Colonic mucosa (tissue), 4 donors: ENCODE measurements around the gene LSM14A. TPM values are rescaled to one million over a fixed set of nuclear protein-coding genes. Genes with fewer than 3 reads are reported as not detected.
"Not testable (repeated sequence)": the region's sequence is repeated elsewhere in the genome, so short reads cannot be mapped to it uniquely, and the experiment has no call there.

Source experiments
- DNase-seq: peaks from one replicate; pipeline ENCODE4 v3.0.0-alpha.2; 2020
- H3K27ac ChIP-seq: fragments of 200-600 bp; one replicate; pipeline ENCODE4 v1.8.0; 2021
- H3K27me3 ChIP-seq: fragments of 200-600 bp; one replicate; pipeline ENCODE4 v1.8.0; 2021
- H3K36me3 ChIP-seq: fragments of 200-600 bp; one replicate; pipeline ENCODE4 v1.8.0; 2021
- H3K4me1 ChIP-seq: fragments of 200-600 bp; one replicate; pipeline ENCODE4 v1.8.0; 2021; ENCODE audit warnings: mild to moderate bottlenecking
- H3K4me3 ChIP-seq: fragments of 200-600 bp; one replicate; pipeline ENCODE4 v1.8.0; 2021
- H3K9ac ChIP-seq, 2 donors: one replicate each; pipeline ENCODE4 v1.7.0; 2013; ENCODE audit warnings: control low read depth in 2 of 2, low read depth in 2 of 2, low read length in 2 of 2
- H3K9me3 ChIP-seq: fragments of 200-600 bp; one replicate; pipeline ENCODE4 v1.8.0; 2021
- intact Hi-C: fragments of 100-400 bp; cut with DNase I; formaldehyde crosslinking; loops from one replicate; pipeline ENCODE4 v1.14.1; 2022
- total RNA-seq, 2 donors: library from RNA; stranded (reverse); fragmentation: NEBNext Ultra II Directional in 1 of 2; extraction: Animal tissue kit (Norgen Biotek cat#: 25700) in 1 of 2; gene quantifications; one replicate each; pipeline ENCODE4 v1.2.1, GENCODE V29; 2021
- TF ChIP-seq, protein P1 (sequence below): fragments of 200-600 bp; IDR thresholded peaks from one replicate; pipeline ENCODE4 v1.8.0; 2022; ENCODE audit warnings: antibody characterized with exemption, mild to moderate bottlenecking
- donor health status: healthy.
- donor health status: DM: no; HTN: no; CAD: no.
- donor health status: DM: no; HTN: no; CAD: no.

LSM14A gene
- total RNA-seq, 2 donors from 2014 or later: 80.5 to 105 TPM

DNA sequence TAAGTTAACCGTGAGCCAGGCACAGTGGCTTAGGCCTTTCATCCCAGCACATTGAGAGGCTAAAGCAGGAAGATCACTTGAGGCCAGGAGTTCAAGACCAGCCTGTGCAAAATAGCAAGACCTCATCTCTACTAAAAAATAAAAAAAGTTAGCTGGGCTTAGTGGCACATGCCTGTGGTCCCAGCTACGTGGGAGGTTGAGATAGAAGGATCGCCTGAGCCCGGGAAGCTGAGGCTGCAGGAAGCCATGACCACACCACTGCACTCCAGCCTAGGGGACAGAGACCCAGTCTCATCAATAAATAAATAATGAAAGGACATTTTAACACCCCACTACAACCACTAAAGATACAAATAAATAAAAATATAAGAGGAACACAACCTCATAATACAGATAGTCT lies 21.6 kb downstream of the LSM14A start:
- no peak overlapping the region for H3K4me3 ChIP-seq
- H3K9me3 ChIP-seq: no peaks in the 10 kb centered on the region
- H3K36me3 ChIP-seq: peaks cover 16% of the 10 kb centered on the region
- TF ChIP-seq, protein P1, sequence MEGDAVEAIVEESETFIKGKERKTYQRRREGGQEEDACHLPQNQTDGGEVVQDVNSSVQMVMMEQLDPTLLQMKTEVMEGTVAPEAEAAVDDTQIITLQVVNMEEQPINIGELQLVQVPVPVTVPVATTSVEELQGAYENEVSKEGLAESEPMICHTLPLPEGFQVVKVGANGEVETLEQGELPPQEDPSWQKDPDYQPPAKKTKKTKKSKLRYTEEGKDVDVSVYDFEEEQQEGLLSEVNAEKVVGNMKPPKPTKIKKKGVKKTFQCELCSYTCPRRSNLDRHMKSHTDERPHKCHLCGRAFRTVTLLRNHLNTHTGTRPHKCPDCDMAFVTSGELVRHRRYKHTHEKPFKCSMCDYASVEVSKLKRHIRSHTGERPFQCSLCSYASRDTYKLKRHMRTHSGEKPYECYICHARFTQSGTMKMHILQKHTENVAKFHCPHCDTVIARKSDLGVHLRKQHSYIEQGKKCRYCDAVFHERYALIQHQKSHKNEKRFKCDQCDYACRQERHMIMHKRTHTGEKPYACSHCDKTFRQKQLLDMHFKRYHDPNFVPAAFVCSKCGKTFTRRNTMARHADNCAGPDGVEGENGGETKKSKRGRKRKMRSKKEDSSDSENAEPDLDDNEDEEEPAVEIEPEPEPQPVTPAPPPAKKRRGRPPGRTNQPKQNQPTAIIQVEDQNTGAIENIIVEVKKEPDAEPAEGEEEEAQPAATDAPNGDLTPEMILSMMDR: no peak
- no peak for DNase-seq
- H3K27me3 ChIP-seq: no peaks in the 10 kb centered on the region
- H3K27ac ChIP-seq: no peak overlapping the region
- H3K4me1 ChIP-seq: no peaks in the 10 kb centered on the region
- no peak overlapping the region for H3K9ac ChIP-seq
- intact Hi-C loops: no loop called here

DNA sequence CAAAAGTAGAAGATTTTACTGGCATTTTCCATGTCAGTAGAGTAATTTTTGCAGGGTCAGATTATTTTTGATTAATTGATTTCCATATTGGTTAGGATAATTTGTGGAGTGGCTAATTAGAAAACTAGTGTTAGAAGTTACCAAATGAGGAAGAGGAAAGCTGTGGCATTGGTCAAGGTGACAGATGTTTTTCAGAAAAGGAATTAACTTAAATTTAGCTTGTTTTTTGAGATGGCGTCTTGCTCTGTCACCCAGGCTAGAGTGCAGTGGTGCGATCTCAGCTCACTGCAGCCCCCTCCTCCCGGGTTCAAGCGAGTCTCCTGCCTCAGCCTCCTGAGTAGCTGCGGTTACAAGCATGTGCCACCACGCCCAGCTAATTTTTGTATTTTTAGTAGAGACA lies 28.8 kb downstream of the LSM14A start:
- H3K27me3 ChIP-seq: no peaks in the 10 kb centered on the region
- DNase-seq: no peak
- intact Hi-C loops: no loop called here
- TF ChIP-seq, protein P1: no peak
- no peak overlapping the region for H3K9ac ChIP-seq
- no peaks in the 10 kb centered on the region for H3K4me1 ChIP-seq
- no peak overlapping the region for H3K4me3 ChIP-seq
- H3K27ac ChIP-seq: no peak overlapping the region
- no peaks in the 10 kb centered on the region for H3K9me3 ChIP-seq
- H3K36me3 ChIP-seq: no peaks in the 10 kb centered on the region

DNA sequence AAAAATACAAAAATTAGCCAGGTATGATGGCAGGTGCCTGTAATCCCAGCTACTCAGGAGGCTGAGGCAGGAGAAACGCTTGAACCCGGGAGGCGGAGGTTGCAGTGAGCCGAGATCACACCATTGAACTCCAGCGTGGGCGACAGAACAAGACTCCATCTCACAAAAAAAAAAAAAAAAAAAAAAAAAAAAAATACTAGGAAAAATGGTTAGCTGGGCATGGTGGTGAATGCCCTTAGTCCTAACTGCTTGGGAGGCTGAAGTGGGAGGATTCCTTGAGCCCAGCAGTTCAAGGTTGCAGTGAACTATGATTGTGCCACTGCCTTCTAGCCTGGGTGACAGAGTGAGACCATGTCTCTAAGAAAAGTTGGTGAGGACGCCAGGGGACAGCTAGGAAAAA lies 33.0 kb downstream of the LSM14A start:
- intact Hi-C loops, H3K9ac ChIP-seq, H3K36me3 ChIP-seq: not testable (repeated sequence)

DNA sequence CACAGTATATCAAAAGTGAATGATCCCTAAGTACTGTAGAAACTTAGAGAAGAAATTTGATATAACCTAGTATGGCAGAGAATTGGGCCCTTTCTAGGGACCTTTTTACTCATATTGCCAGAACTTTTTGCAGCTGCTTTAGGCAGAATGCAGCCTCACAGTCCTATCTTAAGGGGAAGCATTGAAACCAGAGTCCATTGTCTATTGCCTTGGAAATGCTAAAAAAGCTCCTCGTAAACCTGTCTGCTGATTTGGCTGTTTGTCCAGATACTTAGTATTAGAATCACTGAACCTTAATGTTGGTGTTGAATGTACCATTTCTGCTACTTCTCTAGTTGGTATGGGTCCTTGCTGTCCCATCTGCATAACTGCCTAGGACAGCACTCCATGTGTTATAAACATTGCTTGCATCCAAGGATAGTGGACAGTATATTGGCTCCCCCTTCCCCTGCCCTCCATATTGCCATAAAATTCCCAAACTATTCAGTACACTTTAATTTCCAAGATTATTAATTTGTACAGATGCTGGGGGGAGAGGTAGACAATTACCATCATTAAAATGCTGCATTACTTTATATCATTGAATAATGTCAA lies 36.1 kb downstream of the LSM14A start:
- TF ChIP-seq, protein P1: no peak
- intact Hi-C loops: no loop called here
- no peak for DNase-seq
- no peaks in the 10 kb centered on the region for H3K4me1 ChIP-seq
- no peak overlapping the region for H3K27ac ChIP-seq
- no peaks in the 10 kb centered on the region for H3K36me3 ChIP-seq
- H3K4me3 ChIP-seq: no peak overlapping the region
- no peak overlapping the region for H3K9ac ChIP-seq
- no peaks in the 10 kb centered on the region for H3K9me3 ChIP-seq
- no peaks in the 10 kb centered on the region for H3K27me3 ChIP-seq

More for the DNA sequence above, 33.0 kb downstream of the LSM14A start:
- not testable (repeated sequence) for H3K27me3 ChIP-seq, H3K4me3 ChIP-seq, H3K9me3 ChIP-seq, H3K4me1 ChIP-seq, DNase-seq, H3K27ac ChIP-seq

DNA sequence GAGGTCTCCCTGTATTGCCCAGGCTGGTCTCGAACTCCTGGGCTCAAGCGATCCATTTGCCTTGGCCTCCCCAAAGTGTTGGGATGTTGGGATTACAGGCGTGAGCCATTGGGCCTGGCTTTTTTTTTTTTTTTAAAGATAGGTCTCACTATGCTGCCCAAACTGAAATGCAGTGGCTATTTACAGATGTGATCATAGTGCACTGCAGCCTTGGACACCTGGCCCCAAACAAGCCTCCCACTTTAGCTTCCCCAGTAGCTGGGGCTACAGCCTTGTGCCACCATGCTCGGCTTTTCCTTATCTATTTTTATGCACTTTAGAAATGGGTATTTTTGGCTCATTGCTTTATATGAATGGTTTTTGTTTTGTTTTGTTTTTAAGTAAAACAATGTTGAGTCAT lies 37.4 kb downstream of the LSM14A start:
- Histone ChIP-seq H3K9ac (no peak overlapping the region), H3K4me3 (no peak overlapping the region), H3K27ac (no peak overlapping the region), H3K27me3 (no peaks in the 10 kb centered on the region), H3K9me3 (no peaks in the 10 kb centered on the region), H3K36me3 (no peaks in the 10 kb centered on the region), H3K4me1 (no peaks in the 10 kb centered on the region)
- no peak for DNase-seq
- intact Hi-C loops: no loop called here
- TF ChIP-seq, protein P1: no peak

DNA sequence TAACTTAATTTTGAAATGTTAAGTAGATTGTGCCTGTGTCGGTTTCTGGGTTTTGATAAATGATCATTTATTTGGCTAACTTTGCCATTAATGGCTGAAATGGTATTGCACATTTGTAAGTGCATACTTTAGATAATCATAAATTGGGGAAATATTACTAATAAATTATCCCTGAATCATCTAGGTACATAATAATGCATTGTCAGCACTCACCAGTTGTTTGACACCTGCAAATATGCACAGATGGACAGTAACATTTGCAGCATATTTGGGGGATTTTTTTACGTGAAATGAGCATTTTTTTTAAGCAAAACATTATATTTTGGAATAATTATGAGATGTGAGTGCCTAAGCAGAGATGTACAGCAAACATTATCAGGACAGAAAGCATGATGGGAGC lies 41.0 kb downstream of the LSM14A start:
- Histone ChIP-seq H3K27ac (no peak overlapping the region), H3K4me3 (no peak overlapping the region), H3K36me3 (no peaks in the 10 kb centered on the region), H3K9ac (no peak overlapping the region), H3K27me3 (no peaks in the 10 kb centered on the region), H3K4me1 (no peaks in the 10 kb centered on the region), H3K9me3 (no peaks in the 10 kb centered on the region)
- intact Hi-C loops: no loop called here
- TF ChIP-seq, protein P1: no peak
- no peak for DNase-seq
